Neural progenitor cell (in vitro differentiated cells): ENCODE data around the gene SLX4. TPM values are rescaled to one million over a fixed set of nuclear protein-coding genes. Genes with fewer than 3 reads are reported as not detected.

Experiments
- DNase-seq: peaks from one replicate; pipeline ENCODE4 v3.0.0-alpha.2; 2016; ENCODE audit warnings: low spot score
- H2AFZ ChIP-seq: fragments of 200-600 bp; sonication (generic); replicated peaks from 2 replicates; pipeline ENCODE4 v1.6.1; 2016; ENCODE audit warnings: antibody characterized with exemption
- H3F3A ChIP-seq: fragments of 200-600 bp; sonication (generic); 2 replicates; pipeline ENCODE4 v1.6.1; 2016; ENCODE audit warnings: antibody characterized with exemption, low read depth
- H3K27ac ChIP-seq: fragments of 200-600 bp; sonication (generic); 2 replicates; pipeline ENCODE4 v1.5.1; 2016; ENCODE audit warnings: mild to moderate bottlenecking
- H3K27me3 ChIP-seq: fragments of 200-600 bp; sonication (generic); 2 replicates; pipeline ENCODE4 v1.6.1; 2016; ENCODE audit warnings: mild to moderate bottlenecking, moderate library complexity
- H3K36me3 ChIP-seq: fragments of 200-600 bp; sonication (generic); 2 replicates; pipeline ENCODE4 v1.5.1; 2016
- H3K4me1 ChIP-seq: fragments of 200-600 bp; sonication (generic); 2 replicates; pipeline ENCODE4 v1.6.1; 2016; ENCODE audit warnings: mixed run types
- H3K4me2 ChIP-seq: fragments of 200-600 bp; sonication (generic); 2 replicates; pipeline ENCODE4 v1.6.1; 2016
- H3K4me3 ChIP-seq: fragments of 200-600 bp; sonication (generic); 2 replicates; pipeline ENCODE4 v1.5.1; 2016
- H3K79me2 ChIP-seq: fragments of 200-600 bp; sonication (generic); 2 replicates; pipeline ENCODE4 v1.6.1; 2016; ENCODE audit warnings: low read depth
- H3K9ac ChIP-seq: fragments of 200-600 bp; sonication (generic); 2 replicates; pipeline ENCODE4 v1.6.1; 2016
- H3K9me3 ChIP-seq: fragments of 200-600 bp; sonication (generic); 2 replicates; pipeline ENCODE4 v1.5.1; 2016; ENCODE audit warnings: low read depth
- H4K20me1 ChIP-seq: fragments of 200-600 bp; sonication (generic); 2 replicates; pipeline ENCODE4 v1.6.1; 2016; ENCODE audit warnings: low read depth
- H3K27ac Mint-ChIP-seq: 3 replicates; pipeline ENCODE4 v1.8.0; 2021; ENCODE audit warnings: mixed read lengths
- H3K27me3 Mint-ChIP-seq: 2 replicates; pipeline ENCODE4 v1.8.0; 2022; ENCODE audit warnings: low read depth, mild to moderate bottlenecking, inconsistent platforms, moderate library complexity, mixed read lengths; ENCODE audit not compliant: insufficient read depth
- H3K36me3 Mint-ChIP-seq: 3 replicates; pipeline ENCODE4 v1.8.0; 2021; ENCODE audit warnings: mixed read lengths
- H3K4me1 Mint-ChIP-seq: 3 replicates; pipeline ENCODE4 v1.8.0; 2021; ENCODE audit warnings: mixed read lengths
- H3K4me3 Mint-ChIP-seq: 3 replicates; pipeline ENCODE4 v1.8.0; 2021; ENCODE audit warnings: mild to moderate bottlenecking, moderate library complexity, mixed read lengths
- H3K9me3 Mint-ChIP-seq: 3 replicates; pipeline ENCODE4 v1.8.0; 2020; ENCODE audit warnings: mixed read lengths
- CTCF ChIP-seq: fragments of 200-600 bp; sonication (generic); IDR thresholded peaks from 2 replicates; pipeline ENCODE4 v1.5.1; 2017; ENCODE audit warnings: antibody characterized with exemption, mild to moderate bottlenecking
- EZH2 ChIP-seq: fragments of 200-600 bp; sonication (generic); IDR thresholded peaks from 2 replicates; pipeline ENCODE4 v1.6.1; 2017; ENCODE audit warnings: antibody characterized with exemption, mild to moderate bottlenecking, moderate library complexity
- EZH2phosphoT487 ChIP-seq: fragments of 200-600 bp; sonication (generic); IDR thresholded peaks from 2 replicates; pipeline ENCODE4 v1.6.1; 2017; ENCODE audit warnings: antibody characterized with exemption
- total RNA-seq: library from RNA; depleted of rRNA; stranded (reverse); fragments of >200 nt; gene quantifications from 2 replicates; pipeline ENCODE4 v1.2.3, GENCODE V29; 2015; ENCODE audit warnings: low replicate concordance

The SLX4 gene
- total RNA-seq, 1 donor from 2014 or later = 7.7 TPM

GRCh38 chr16:3562914-3563480, 48.4 kb downstream of the SLX4 start:
- Histone ChIP-seq H4K20me1 (no peaks in the 10 kb centered on the region), H3F3A (no peaks in the 10 kb centered on the region), H3K4me3 (no peak overlapping the region), H2AFZ (no peak overlapping the region), H3K27me3 (no peaks in the 10 kb centered on the region), H3K79me2 (no peaks in the 10 kb centered on the region), H3K36me3 (no peaks in the 10 kb centered on the region), H3K9me3 (no peaks in the 10 kb centered on the region), H3K27ac (no peak overlapping the region), H3K4me1 (no peaks in the 10 kb centered on the region), H3K4me2 (no peak overlapping the region), H3K9ac (no peak overlapping the region)
- Mint-ChIP-seq H3K4me3 (no peak overlapping the region), H3K36me3 (no peaks in the 10 kb centered on the region), H3K4me1 (peaks cover 3% of the 10 kb centered on the region), H3K27ac (no peak overlapping the region), H3K9me3 (no peaks in the 10 kb centered on the region), H3K27me3 (no peaks in the 10 kb centered on the region)
- TF ChIP-seq CTCF (no peak), EZH2phosphoT487 (no peak), EZH2 (no peak)
- no peak for DNase-seq

- H3K27ac Mint-ChIP-seq = no peak overlapping the region
- Histone ChIP-seq H3K36me3 (no peaks in the 10 kb centered on the region), H3K27me3 (no peaks in the 10 kb centered on the region), H3K4me2 (no peak overlapping the region), H3K79me2 (no peaks in the 10 kb centered on the region), H3K9ac (no peak overlapping the region), H4K20me1 (no peaks in the 10 kb centered on the region), H3K4me3 (no peak overlapping the region), H3F3A (no peaks in the 10 kb centered on the region), H2AFZ (no peak overlapping the region), H3K9me3 (no peaks in the 10 kb centered on the region), H3K27ac (no peak overlapping the region), H3K4me1 (no peaks in the 10 kb centered on the region)
- no peaks in the 10 kb centered on the region for H3K9me3 Mint-ChIP-seq
- H3K4me1 Mint-ChIP-seq = no peaks in the 10 kb centered on the region
- no peaks in the 10 kb centered on the region for H3K36me3 Mint-ChIP-seq
- H3K27me3 Mint-ChIP-seq = no peaks in the 10 kb centered on the region
- H3K4me3 Mint-ChIP-seq = no peak overlapping the region
- TF ChIP-seq CTCF (no peak), EZH2phosphoT487 (no peak), EZH2 (no peak)
- no peak for DNase-seq
Observed at GRCh38 chr16:3561626-3562025, 49.8 kb downstream of the SLX4 start.

- DNase-seq = no peak
- no peak overlapping the region for H3K4me2 ChIP-seq
- no peak overlapping the region for H2AFZ ChIP-seq
- H3K4me1 ChIP-seq = peaks cover 10% of the 10 kb centered on the region
- H3K4me3 ChIP-seq = no peak overlapping the region
- no peak overlapping the region for H3K9ac ChIP-seq
- H3K4me3 Mint-ChIP-seq = no peak overlapping the region
- H3K36me3 Mint-ChIP-seq = no peaks in the 10 kb centered on the region
- H3K27me3 Mint-ChIP-seq = peaks cover 2% of the 10 kb centered on the region
- H3K27ac Mint-ChIP-seq = no peak overlapping the region
- no peaks in the 10 kb centered on the region for H3K79me2 ChIP-seq
- H3K4me1 Mint-ChIP-seq = peaks cover 3% of the 10 kb centered on the region
- H3K36me3 ChIP-seq = no peaks in the 10 kb centered on the region
- H3K27me3 ChIP-seq = no peaks in the 10 kb centered on the region
- no peak for TF ChIP-seq CTCF
- TF ChIP-seq EZH2 = no peak
- TF ChIP-seq EZH2phosphoT487 = no peak
- no peaks in the 10 kb centered on the region for H3K9me3 Mint-ChIP-seq
- H3K27ac ChIP-seq = no peak overlapping the region
- H4K20me1 ChIP-seq = no peaks in the 10 kb centered on the region
- no peaks in the 10 kb centered on the region for H3K9me3 ChIP-seq
- peaks cover 19% of the 10 kb centered on the region for H3F3A ChIP-seq
Observed at GRCh38 chr16:3554351-3554928, 57.0 kb downstream of the SLX4 start.
